Retina (tissue), 1 donor: ENCODE measurements around the gene ARL6IP6.

Experiments
- DNase-seq: peaks from one replicate; pipeline ENCODE4 v3.0.0-alpha.2; 2016

ARL6IP6 gene

DNA sequence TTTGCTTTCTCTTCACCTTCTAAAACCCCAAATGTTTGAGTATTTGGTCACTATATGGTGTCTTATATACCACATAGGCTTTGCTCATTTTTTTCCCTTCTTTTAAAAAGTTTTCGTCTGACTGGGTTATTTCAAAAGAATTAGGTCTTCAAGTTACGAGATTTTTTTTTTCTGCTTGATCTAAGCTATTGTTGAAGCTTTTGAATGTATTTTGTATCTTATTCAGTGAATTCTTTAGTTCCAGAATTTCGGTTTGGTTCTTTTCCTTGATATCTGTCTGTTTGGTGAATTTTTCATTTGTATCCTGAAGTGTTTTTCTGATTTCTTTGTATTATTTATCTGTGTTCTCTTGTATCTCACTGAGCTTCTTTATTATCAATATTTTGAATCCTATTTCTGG, 93.5 kb downstream of the ARL6IP6 start:
- DNase-seq, result no peak
